HG02981 (cell line): ENCODE results near the gene OTOP3.
A peak's percentile ranks its signal among the peaks of the same experiment; 100 is the strongest.
"Not testable (repeated sequence)": the region's sequence is repeated elsewhere in the genome, so short reads cannot be mapped to it uniquely, and the experiment has no call there.

Experiments
- ATAC-seq: cut with Tn5 transposase; IDR thresholded peaks from one replicate; pipeline ENCODE4 v1.9.1; 2021; ENCODE audit warnings: mild to moderate bottlenecking, moderate library complexity; ENCODE audit not compliant: unreplicated experiment

Gene OTOP3

GRCh38 chr17:74981318-74981978 lies 45.8 kb downstream of the OTOP3 start:
- ATAC-seq: no peak

- ATAC-seq: peak; percentile 51
Observed at GRCh38 chr17:74981979-74982662, 46.4 kb downstream of the OTOP3 start.

GRCh38 chr17:74982663-74983313 lies 47.1 kb downstream of the OTOP3 start:
- ATAC-seq: not testable (repeated sequence)

GRCh38 chr17:74986206-74986576 lies 50.5 kb downstream of the OTOP3 start:
- ATAC-seq: no peak

- peak; percentile 91 for ATAC-seq
Observed at GRCh38 chr17:74987418-74987908, 51.8 kb downstream of the OTOP3 start, which contains the start of gene CDR2L. Gene CDR2L, plus strand, starts transcription at chr17:74987632. Its CDS starts 412 bp downstream, at chr17:74988044.

- ATAC-seq: peak; percentile 24
Observed at GRCh38 chr17:74987909-74988711, 52.4 kb downstream of the OTOP3 start.

- no peak for ATAC-seq
Observed at GRCh38 chr17:74990581-74991105, 54.9 kb downstream of the OTOP3 start.

GRCh38 chr17:74992223-74992622 lies 56.5 kb downstream of the OTOP3 start:
- ATAC-seq: no peak

GRCh38 chr17:74994440-74994839 lies 58.7 kb downstream of the OTOP3 start:
- no peak for ATAC-seq

GRCh38 chr17:74995847-74996246 lies 60.1 kb downstream of the OTOP3 start:
- no peak for ATAC-seq

GRCh38 chr17:74998783-74999182 lies 63.1 kb downstream of the OTOP3 start:
- no peak for ATAC-seq

GRCh38 chr17:74999523-74999922 lies 63.8 kb downstream of the OTOP3 start:
- no peak for ATAC-seq
